ENCODE results near the gene GAS7. TPM values are rescaled to one million over a fixed set of nuclear protein-coding genes. Genes with fewer than 3 reads are reported as not detected.
A peak's percentile ranks its signal among the peaks of the same experiment; 100 is the strongest.

GAS7 gene
- total RNA-seq, 3 donors from 2014 or later (not counting 1 experiment from before 2014, with no cell fraction given): 70.7 to 89.1 (median 84.8) TPM

DNA sequence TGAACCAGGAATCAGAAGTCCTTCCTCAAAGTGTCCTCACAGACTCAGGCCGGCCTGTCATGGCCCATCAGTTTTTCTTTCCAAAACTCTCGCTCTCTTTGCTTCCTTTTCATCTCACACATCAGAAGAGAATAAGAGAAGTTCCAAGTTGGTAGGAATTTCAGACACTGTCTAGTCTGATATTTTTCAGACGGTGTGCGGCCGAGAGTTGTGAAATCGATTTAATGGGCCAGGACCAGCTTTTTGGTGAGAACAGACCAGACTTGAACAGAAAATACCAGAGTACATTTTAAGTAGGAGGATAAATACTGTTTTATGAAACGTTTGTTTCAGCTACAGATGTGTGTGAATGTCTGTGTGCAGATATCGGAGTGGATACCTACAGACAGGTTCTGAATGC is 268.5 kb downstream of the GAS7 start:
- 83% methylated on average over 8 of the region's 8 CpGs for WGBS (ENCODE audit: insufficient coverage)
- peaks cover 45% of the 10 kb centered on the region for H3K36me3 ChIP-seq (ENCODE audit: control insufficient read depth, insufficient read depth, low read length)
- H3K27ac ChIP-seq (ENCODE audit: low read length): no peak overlapping the region
- ATAC-seq (no peak), DNase-seq (no peak)
- Mint-ChIP-seq H3K4me1 (peaks cover 1 to 8% of the 10 kb centered on the region in 2 donors), H3K9me3 (no peaks in the 10 kb centered on the region), H3K36me3 (no peaks in the 10 kb centered on the region), H3K27ac (no peak overlapping the region), H3K27me3 (ENCODE audit: low read depth in 2 of 2) (no peaks in the 10 kb centered on the region), H3K4me3 (no peak overlapping the region)
- H3K4me3 ChIP-seq (ENCODE audit: low read length): no peak overlapping the region
- no peak for TF ChIP-seq CTCF (IDR thresholded peaks at IDR 0.05)
- H3K27me3 ChIP-seq (ENCODE audit: control insufficient read depth, insufficient read depth, low read length): no peaks in the 10 kb centered on the region
- H3K4me1 ChIP-seq (ENCODE audit: control insufficient read depth, insufficient read depth, low read length): peaks cover 1% of the 10 kb centered on the region
- intact Hi-C loops (cut with micrococcal nuclease): loop anchor here (10.0 kb wide), 2 partner anchors 365 to 915 kb away; no protein-coding TSS in a partner anchor
- no peaks in the 10 kb centered on the region for H3K9me3 ChIP-seq (ENCODE audit: control insufficient read depth, insufficient read depth, low read length)

GRCh38 chr17:9928601-9929333 is 269.6 kb downstream of the GAS7 start:
- H3K27ac Mint-ChIP-seq: no peak overlapping the region
- Histone ChIP-seq H3K4me3 (ENCODE audit: low read length) (no peak overlapping the region), H3K27me3 (ENCODE audit: control insufficient read depth, insufficient read depth, low read length) (no peaks in the 10 kb centered on the region), H3K36me3 (ENCODE audit: control insufficient read depth, insufficient read depth, low read length) (peaks cover 39% of the 10 kb centered on the region), H3K27ac (ENCODE audit: low read length) (no peak overlapping the region), H3K9me3 (ENCODE audit: control insufficient read depth, insufficient read depth, low read length) (no peaks in the 10 kb centered on the region), H3K4me1 (ENCODE audit: control insufficient read depth, insufficient read depth, low read length) (peaks cover 3% of the 10 kb centered on the region)
- DNase-seq (no peak), ATAC-seq (no peak)
- TF ChIP-seq CTCF (IDR thresholded peaks at IDR 0.05): no peak
- no peaks in the 10 kb centered on the region for H3K27me3 Mint-ChIP-seq (ENCODE audit: low read depth in 2 of 2)
- WGBS (ENCODE audit: insufficient coverage): 82% methylated on average over 13 of the region's 13 CpGs
- H3K36me3 Mint-ChIP-seq: no peaks in the 10 kb centered on the region
- peaks cover 6 to 12% of the 10 kb centered on the region in 2 donors for H3K4me1 Mint-ChIP-seq
- intact Hi-C loops (cut with micrococcal nuclease): loop anchor here (10.0 kb wide), 2 partner anchors 366 to 916 kb away; no protein-coding TSS in a partner anchor
- H3K4me3 Mint-ChIP-seq: no peak overlapping the region
- H3K9me3 Mint-ChIP-seq: no peaks in the 10 kb centered on the region

GRCh38 chr17:9926150-9926804 is 272.1 kb downstream of the GAS7 start:
- no peaks in the 10 kb centered on the region for H3K27me3 Mint-ChIP-seq (ENCODE audit: low read depth in 2 of 2)
- H3K4me1 Mint-ChIP-seq: peaks cover 6 to 12% of the 10 kb centered on the region in 2 donors
- intact Hi-C loops (cut with micrococcal nuclease): loop anchor here (10.0 kb wide), 2 partner anchors 369 to 919 kb away; no protein-coding TSS in a partner anchor

More at GRCh38 chr17:9926150-9926804, 272.1 kb downstream of the GAS7 start:
- DNase-seq (no peak), ATAC-seq (no peak)
- no peak overlapping the region for H3K4me3 Mint-ChIP-seq
- H3K27me3 ChIP-seq (ENCODE audit: control insufficient read depth, insufficient read depth, low read length): no peaks in the 10 kb centered on the region
- H3K36me3 Mint-ChIP-seq: peaks cover 8% of the 10 kb centered on the region
- H3K36me3 ChIP-seq (ENCODE audit: control insufficient read depth, insufficient read depth, low read length): peaks cover 37% of the 10 kb centered on the region
- peak overlapping the region; percentile 62 to 74 for H3K27ac Mint-ChIP-seq
- no peak for TF ChIP-seq CTCF (IDR thresholded peaks at IDR 0.05)
- H3K27ac ChIP-seq (ENCODE audit: low read length): no peak overlapping the region
- H3K4me3 ChIP-seq (ENCODE audit: low read length): no peak overlapping the region
- 94% methylated on average over 21 of the region's 21 CpGs for WGBS (ENCODE audit: insufficient coverage)
- peaks cover 3% of the 10 kb centered on the region for H3K4me1 ChIP-seq (ENCODE audit: control insufficient read depth, insufficient read depth, low read length)
- H3K9me3 ChIP-seq (ENCODE audit: control insufficient read depth, insufficient read depth, low read length): no peaks in the 10 kb centered on the region
- no peaks in the 10 kb centered on the region for H3K9me3 Mint-ChIP-seq

Measured in natural killer cell (primary cell).